IPS-11a (cell line): ENCODE data around the gene BSND.

Experiments used
- H3K4me3 ChIP-seq: one replicate; pipeline ENCODE4 v1.5.1; 2013; ENCODE audit warnings: low read depth, low read length, control low read depth

BSND gene

GRCh38 chr1:54975356-54976108 lies 23.2 kb upstream of the BSND start:
- H3K4me3 ChIP-seq: no peak overlapping the region

- H3K4me3 ChIP-seq: no peak overlapping the region
Observed at GRCh38 chr1:54976747-54977146, 22.0 kb upstream of the BSND start.

- no peak overlapping the region for H3K4me3 ChIP-seq
Observed at GRCh38 chr1:54977533-54978297, 21.0 kb upstream of the BSND start.

GRCh38 chr1:54978528-54979326 lies 20.0 kb upstream of the BSND start:
- no peak overlapping the region for H3K4me3 ChIP-seq

- no peak overlapping the region for H3K4me3 ChIP-seq
Observed at GRCh38 chr1:54979327-54979891, 19.3 kb upstream of the BSND start.

GRCh38 chr1:54980046-54980527 lies 18.6 kb upstream of the BSND start:
- H3K4me3 ChIP-seq: no peak overlapping the region

GRCh38 chr1:54980528-54981241 lies 18.0 kb upstream of the BSND start, which contains the start of gene TMEM61:
Gene TMEM61, plus strand, starts transcription at chr1:54980628. Its CDS starts 438 bp downstream, at chr1:54981066.
- peak within 1 kb of the TSS; percentile 24 for H3K4me3 ChIP-seq

- no peak overlapping the region for H3K4me3 ChIP-seq
Observed at GRCh38 chr1:54981466-54981865, 17.3 kb upstream of the BSND start.

GRCh38 chr1:54982739-54983138 lies 16.0 kb upstream of the BSND start:
- H3K4me3 ChIP-seq: no peak overlapping the region

GRCh38 chr1:54984131-54984842 lies 14.4 kb upstream of the BSND start:
- H3K4me3 ChIP-seq: no peak overlapping the region

- H3K4me3 ChIP-seq: no peak overlapping the region
Observed at GRCh38 chr1:54985556-54985955, 13.2 kb upstream of the BSND start.

- no peak overlapping the region for H3K4me3 ChIP-seq
Observed at GRCh38 chr1:54986025-54986424, 12.7 kb upstream of the BSND start.

GRCh38 chr1:54986533-54986932 lies 12.2 kb upstream of the BSND start:
- H3K4me3 ChIP-seq: no peak overlapping the region

- H3K4me3 ChIP-seq: no peak overlapping the region
Observed at GRCh38 chr1:54987427-54987826, 11.3 kb upstream of the BSND start.

- no peak overlapping the region for H3K4me3 ChIP-seq
Observed at GRCh38 chr1:54987919-54988705, 10.6 kb upstream of the BSND start.

- H3K4me3 ChIP-seq: no peak overlapping the region
Observed at GRCh38 chr1:54988975-54989374, 9.8 kb upstream of the BSND start.

- no peak overlapping the region for H3K4me3 ChIP-seq
Observed at GRCh38 chr1:54989473-54989872, 9.3 kb upstream of the BSND start.

GRCh38 chr1:54989968-54990810 lies 8.5 kb upstream of the BSND start:
- H3K4me3 ChIP-seq: no peak overlapping the region
